HG02973 (cell line): Measurements from ENCODE around the gene ACYP2.
A peak's percentile ranks its signal among the peaks of the same experiment; 100 is the strongest.
"Not testable (repeated sequence)": the region's sequence is repeated elsewhere in the genome, so short reads cannot be mapped to it uniquely, and the experiment has no call there.

ENCODE experiments used
- ATAC-seq: cut with Tn5 transposase; IDR thresholded peaks from one replicate; pipeline ENCODE4 v1.9.1; 2021; ENCODE audit warnings: moderate library complexity; ENCODE audit not compliant: unreplicated experiment

Gene ACYP2

GRCh38 chr2:54313147-54313546 is 197.7 kb downstream of the ACYP2 start:
- no peak for ATAC-seq

- ATAC-seq, result no peak
These were observed 202.6 kb downstream of the ACYP2 start for GRCh38 chr2:54317973-54318372.

- no peak for ATAC-seq
These were observed 203.4 kb downstream of the ACYP2 start for GRCh38 chr2:54318821-54319220.

- ATAC-seq, result no peak
These were observed 205.6 kb downstream of the ACYP2 start for GRCh38 chr2:54321047-54321446.

GRCh38 chr2:54324517-54324916 is 209.1 kb downstream of the ACYP2 start:
- ATAC-seq, result not testable (repeated sequence)

- no peak for ATAC-seq
These were observed 209.7 kb downstream of the ACYP2 start for GRCh38 chr2:54325148-54325547.

GRCh38 chr2:54329482-54330161 is 214.2 kb downstream of the ACYP2 start:
- ATAC-seq, result no peak

- ATAC-seq, result peak; percentile 97
These were observed 214.9 kb downstream of the ACYP2 start for GRCh38 chr2:54330162-54330925.

GRCh38 chr2:54330926-54331835 is 215.8 kb downstream of the ACYP2 start:
- peak; percentile 6 for ATAC-seq

- ATAC-seq, result no peak
These were observed 217.0 kb downstream of the ACYP2 start for GRCh38 chr2:54332386-54332785.

GRCh38 chr2:54336136-54336976 is 220.9 kb downstream of the ACYP2 start:
- no peak for ATAC-seq

GRCh38 chr2:54336977-54337255 is 221.5 kb downstream of the ACYP2 start:
- ATAC-seq, result no peak

GRCh38 chr2:54341656-54342055 is 226.2 kb downstream of the ACYP2 start:
- ATAC-seq, result no peak

GRCh38 chr2:54342603-54343002 is 227.2 kb downstream of the ACYP2 start:
- no peak for ATAC-seq

- no peak for ATAC-seq
These were observed 232.2 kb downstream of the ACYP2 start for GRCh38 chr2:54347622-54348021.

GRCh38 chr2:54348646-54349045 is 233.2 kb downstream of the ACYP2 start:
- no peak for ATAC-seq

GRCh38 chr2:54350426-54350825 is 235.0 kb downstream of the ACYP2 start:
- no peak for ATAC-seq

- no peak for ATAC-seq
These were observed 237.8 kb downstream of the ACYP2 start for GRCh38 chr2:54353216-54353615.
